WTC11 (cell line): ENCODE measurements around the gene COL20A1. TPM values are rescaled to one million over a fixed set of nuclear protein-coding genes. Genes with fewer than 3 reads are reported as not detected.

Experiments used
- ATAC-seq: fragments of 200-7000 bp; cut with Tn5 transposase; 2 replicates; pipeline ENCODE4 v1.10.0; 2021; ENCODE audit warnings: mild to moderate bottlenecking, moderate library complexity
- CTCF ChIA-PET: fragments of 300-600 bp; sonication (Branson Sonifier 250); formaldehyde crosslinking; loops from one replicate; lab custom pipeline; 2021; ENCODE audit warnings: antibody characterized with exemption; lab: Charles Lee
- POLR2A ChIA-PET: fragments of 350-600 bp; sonication (Branson Sonifier 250); formaldehyde crosslinking; loops from one replicate; lab custom pipeline; 2021; ENCODE audit warnings: antibody characterized with exemption; lab: Charles Lee
- DNase-seq: peaks from one replicate; pipeline ENCODE4 v3.0.0; 2021; ENCODE audit warnings: low spot score
- H3K27ac Mint-ChIP-seq: 2 replicates; pipeline ENCODE4 v1.8.0; 2021; ENCODE audit warnings: mixed read lengths
- H3K27me3 Mint-ChIP-seq: 2 replicates; pipeline ENCODE4 v1.8.0; 2021; ENCODE audit warnings: low read depth, mild to moderate bottlenecking, moderate library complexity, mixed read lengths
- H3K36me3 Mint-ChIP-seq: 2 replicates; pipeline ENCODE4 v1.8.0; 2021; ENCODE audit warnings: mixed read lengths
- H3K4me1 Mint-ChIP-seq: 2 replicates; pipeline ENCODE4 v1.8.0; 2022; ENCODE audit warnings: mixed read lengths
- H3K4me3 Mint-ChIP-seq: 2 replicates; pipeline ENCODE4 v1.8.0; 2021; ENCODE audit warnings: mild to moderate bottlenecking, moderate library complexity, mixed read lengths
- H3K9me3 Mint-ChIP-seq: 2 replicates; pipeline ENCODE4 v1.8.0; 2021; ENCODE audit warnings: mixed read lengths
- AFF4 ChIP-seq: sonication (generic); formaldehyde crosslinking; IDR thresholded peaks from 2 replicates; pipeline ENCODE4 v1.8.1; 2023; ENCODE audit warnings: mild to moderate bottlenecking, missing genetic modification reagents, borderline replicate concordance
- CBFB ChIP-seq: sonication (generic); formaldehyde crosslinking; IDR thresholded peaks from 2 replicates; pipeline ENCODE4 v1.8.1; 2022; ENCODE audit warnings: mild to moderate bottlenecking, low read depth, missing genetic modification reagents
- CREM ChIP-seq: sonication (generic); formaldehyde crosslinking; IDR thresholded peaks from 2 replicates; pipeline ENCODE4 v1.8.1; 2022; ENCODE audit warnings: mild to moderate bottlenecking, missing genetic modification reagents, moderate library complexity
- FOXP4 ChIP-seq: sonication (generic); formaldehyde crosslinking; IDR thresholded peaks from 2 replicates; pipeline ENCODE4 v1.8.0; 2022; ENCODE audit warnings: mild to moderate bottlenecking, missing genetic modification reagents
- IRF2 ChIP-seq: sonication (generic); formaldehyde crosslinking; IDR thresholded peaks from 2 replicates; pipeline ENCODE4 v1.8.0; 2022; ENCODE audit warnings: low read depth, missing genetic modification reagents, borderline replicate concordance
- SMAD4 ChIP-seq: sonication (generic); formaldehyde crosslinking; IDR thresholded peaks from 2 replicates; pipeline ENCODE4 v1.8.0; 2022; ENCODE audit warnings: mild to moderate bottlenecking, missing genetic modification reagents
- TEAD4 ChIP-seq: sonication (generic); formaldehyde crosslinking; IDR thresholded peaks from 2 replicates; pipeline ENCODE4 v1.8.0; 2022; ENCODE audit warnings: mild to moderate bottlenecking, missing genetic modification reagents
- TP53 ChIP-seq: sonication (generic); formaldehyde crosslinking; IDR thresholded peaks from 2 replicates; pipeline ENCODE4 v1.8.1; 2023; ENCODE audit warnings: mild to moderate bottlenecking, missing genetic modification reagents
- ZNF263 ChIP-seq: sonication (generic); formaldehyde crosslinking; IDR thresholded peaks from 2 replicates; pipeline ENCODE4 v1.8.1; 2022; ENCODE audit warnings: low read depth, mild to moderate bottlenecking, moderate library complexity, missing genetic modification reagents
- ZNF317 ChIP-seq: sonication (generic); formaldehyde crosslinking; IDR thresholded peaks from 2 replicates; pipeline ENCODE4 v1.8.1; 2023; ENCODE audit warnings: low read depth, mild to moderate bottlenecking, moderate library complexity, missing genetic modification reagents, borderline replicate concordance
- ZNF425 ChIP-seq: fragments of 250-450 bp; sonication (Bioruptor Pico); conservative IDR thresholded peaks from 2 replicates; pipeline ENCODE4 v1.9.0; 2021; ENCODE audit warnings: mild to moderate bottlenecking
- ZNF512 ChIP-seq: sonication (generic); formaldehyde crosslinking; IDR thresholded peaks from 2 replicates; pipeline ENCODE4 v1.8.1; 2022; ENCODE audit warnings: missing genetic modification reagents, borderline replicate concordance
- total RNA-seq: library from RNA; stranded (reverse); gene quantifications from 3 replicates; pipeline ENCODE4 v1.2.3, GENCODE V29; 2021
- TF ChIP-seq, protein P1 (sequence below): sonication (generic); formaldehyde crosslinking; IDR thresholded peaks from 2 replicates; pipeline ENCODE4 v1.8.1; 2022; ENCODE audit warnings: mild to moderate bottlenecking, missing genetic modification reagents, moderate library complexity, borderline replicate concordance

Gene COL20A1
- total RNA-seq, 1 experiment from 2014 or later, result 1.3 TPM

- Mint-ChIP-seq H3K36me3 (peaks cover 27% of the 10 kb centered on the region), H3K4me1 (peaks cover 9% of the 10 kb centered on the region), H3K27ac (no peak overlapping the region), H3K4me3 (no peak overlapping the region), H3K27me3 (no peaks in the 10 kb centered on the region), H3K9me3 (no peaks in the 10 kb centered on the region)
- no peak for TF ChIP-seq ZNF263 (CRISPR knock-in tag)
- no peak for TF ChIP-seq ZNF317
- no peak for TF ChIP-seq CBFB (CRISPR knock-in tag)
- TF ChIP-seq FOXP4 (CRISPR knock-in tag), result no peak
- no peak for TF ChIP-seq SMAD4 (CRISPR knock-in tag)
- TF ChIP-seq, protein P1, sequence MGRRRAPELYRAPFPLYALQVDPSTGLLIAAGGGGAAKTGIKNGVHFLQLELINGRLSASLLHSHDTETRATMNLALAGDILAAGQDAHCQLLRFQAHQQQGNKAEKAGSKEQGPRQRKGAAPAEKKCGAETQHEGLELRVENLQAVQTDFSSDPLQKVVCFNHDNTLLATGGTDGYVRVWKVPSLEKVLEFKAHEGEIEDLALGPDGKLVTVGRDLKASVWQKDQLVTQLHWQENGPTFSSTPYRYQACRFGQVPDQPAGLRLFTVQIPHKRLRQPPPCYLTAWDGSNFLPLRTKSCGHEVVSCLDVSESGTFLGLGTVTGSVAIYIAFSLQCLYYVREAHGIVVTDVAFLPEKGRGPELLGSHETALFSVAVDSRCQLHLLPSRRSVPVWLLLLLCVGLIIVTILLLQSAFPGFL, result no peak
- TF ChIP-seq CREM, result no peak
- no peak for TF ChIP-seq ZNF512 (CRISPR knock-in tag)
- TF ChIP-seq IRF2, result no peak
- TF ChIP-seq TEAD4 (CRISPR knock-in tag), result no peak
- no peak for TF ChIP-seq TP53 (CRISPR knock-in tag)
- no peak for TF ChIP-seq AFF4 (CRISPR knock-in tag)
- no peak for TF ChIP-seq ZNF425 (CRISPR knock-in tag)
- ATAC-seq (no peak), DNase-seq (no peak)
- ChIA-PET POLR2A (no interaction called here), CTCF (interaction anchor here (0.5 to 1.2 kb wide), 6 partner anchors 14 to 704 kb away, joined by 3 to 5 read pairs (median 3); no protein-coding TSS in a partner anchor)
These were observed 16.0 kb upstream of the COL20A1 start for GRCh38 chr20:63276956-63277355.
